ENCODE measurements around the gene KIRREL3.

KIRREL3 gene

GRCh38 chr11:126521196-126521595, 479.4 kb downstream of the KIRREL3 start:
- Mint-ChIP-seq H3K27me3 (peaks cover 3% of the 10 kb centered on the region), H3K9me3 (no peaks in the 10 kb centered on the region), H3K27ac (no peak overlapping the region), H3K36me3 (ENCODE audit: low read depth) (no peaks in the 10 kb centered on the region), H3K4me3 (no peak overlapping the region), H3K4me1 (ENCODE audit: low read depth) (no peaks in the 10 kb centered on the region)
- no peak for DNase-seq

- no peaks in the 10 kb centered on the region for H3K36me3 Mint-ChIP-seq (ENCODE audit: low read depth)
- H3K27ac Mint-ChIP-seq, result no peak overlapping the region
- H3K27me3 Mint-ChIP-seq, result peaks cover 4% of the 10 kb centered on the region
- no peaks in the 10 kb centered on the region for H3K9me3 Mint-ChIP-seq
- no peaks in the 10 kb centered on the region for H3K4me1 Mint-ChIP-seq (ENCODE audit: low read depth)
- no peak for DNase-seq
- H3K4me3 Mint-ChIP-seq, result no peak overlapping the region
These were observed 480.5 kb downstream of the KIRREL3 start for GRCh38 chr11:126519764-126520734.

GRCh38 chr11:126518972-126519690, 481.4 kb downstream of the KIRREL3 start:
- H3K9me3 Mint-ChIP-seq, result no peaks in the 10 kb centered on the region
- H3K27me3 Mint-ChIP-seq, result peaks cover 7% of the 10 kb centered on the region
- no peak overlapping the region for H3K4me3 Mint-ChIP-seq
- H3K27ac Mint-ChIP-seq, result no peak overlapping the region
- no peaks in the 10 kb centered on the region for H3K4me1 Mint-ChIP-seq (ENCODE audit: low read depth)
- H3K36me3 Mint-ChIP-seq (ENCODE audit: low read depth), result no peaks in the 10 kb centered on the region
- no peak for DNase-seq

- no peak overlapping the region for H3K4me3 Mint-ChIP-seq
- no peaks in the 10 kb centered on the region for H3K9me3 Mint-ChIP-seq
- H3K27me3 Mint-ChIP-seq, result peaks cover 14% of the 10 kb centered on the region
- no peak overlapping the region for H3K27ac Mint-ChIP-seq
- H3K36me3 Mint-ChIP-seq (ENCODE audit: low read depth), result no peaks in the 10 kb centered on the region
- DNase-seq, result no peak
- no peaks in the 10 kb centered on the region for H3K4me1 Mint-ChIP-seq (ENCODE audit: low read depth)
These were observed 482.2 kb downstream of the KIRREL3 start for GRCh38 chr11:126518071-126518971.

- H3K4me1 Mint-ChIP-seq (ENCODE audit: low read depth), result no peaks in the 10 kb centered on the region
- no peaks in the 10 kb centered on the region for H3K36me3 Mint-ChIP-seq (ENCODE audit: low read depth)
- no peak for DNase-seq
- peaks cover 26% of the 10 kb centered on the region for H3K27me3 Mint-ChIP-seq
- H3K27ac Mint-ChIP-seq, result no peak overlapping the region
- no peaks in the 10 kb centered on the region for H3K9me3 Mint-ChIP-seq
- H3K4me3 Mint-ChIP-seq, result no peak overlapping the region
These were observed 485.1 kb downstream of the KIRREL3 start for GRCh38 chr11:126515501-126515900.

GRCh38 chr11:126514061-126514693, 486.4 kb downstream of the KIRREL3 start:
- Mint-ChIP-seq H3K27me3 (peaks cover 30% of the 10 kb centered on the region), H3K4me1 (ENCODE audit: low read depth) (no peaks in the 10 kb centered on the region), H3K9me3 (no peaks in the 10 kb centered on the region), H3K27ac (no peak overlapping the region), H3K36me3 (ENCODE audit: low read depth) (no peaks in the 10 kb centered on the region), H3K4me3 (no peak overlapping the region)
- no peak for DNase-seq

- H3K27ac Mint-ChIP-seq, result no peak overlapping the region
These were observed 487.5 kb downstream of the KIRREL3 start for GRCh38 chr11:126512741-126513715.

GRCh38 chr11:126512251-126512650, 488.3 kb downstream of the KIRREL3 start:
- Mint-ChIP-seq H3K27me3 (peaks cover 31% of the 10 kb centered on the region), H3K4me3 (no peak overlapping the region), H3K9me3 (no peaks in the 10 kb centered on the region), H3K36me3 (ENCODE audit: low read depth) (no peaks in the 10 kb centered on the region), H3K4me1 (ENCODE audit: low read depth) (no peaks in the 10 kb centered on the region), H3K27ac (no peak overlapping the region)
- DNase-seq, result no peak

More at GRCh38 chr11:126512741-126513715, 487.5 kb downstream of the KIRREL3 start:
- no peaks in the 10 kb centered on the region for H3K9me3 Mint-ChIP-seq
- DNase-seq, result no peak
- no peaks in the 10 kb centered on the region for H3K4me1 Mint-ChIP-seq (ENCODE audit: low read depth)
- no peaks in the 10 kb centered on the region for H3K36me3 Mint-ChIP-seq (ENCODE audit: low read depth)
- H3K4me3 Mint-ChIP-seq, result no peak overlapping the region
- peaks cover 31% of the 10 kb centered on the region for H3K27me3 Mint-ChIP-seq

- no peak for DNase-seq
- Mint-ChIP-seq H3K27me3 (peaks cover 35% of the 10 kb centered on the region), H3K4me1 (ENCODE audit: low read depth) (no peaks in the 10 kb centered on the region), H3K4me3 (no peak overlapping the region), H3K27ac (no peak overlapping the region), H3K36me3 (ENCODE audit: low read depth) (no peaks in the 10 kb centered on the region), H3K9me3 (peaks cover 3% of the 10 kb centered on the region)
These were observed 489.0 kb downstream of the KIRREL3 start for GRCh38 chr11:126511475-126512115.

GRCh38 chr11:126510621-126511370, 489.8 kb downstream of the KIRREL3 start:
- Mint-ChIP-seq H3K27ac (no peak overlapping the region), H3K27me3 (peaks cover 35% of the 10 kb centered on the region), H3K4me1 (ENCODE audit: low read depth) (no peaks in the 10 kb centered on the region), H3K9me3 (peaks cover 3% of the 10 kb centered on the region), H3K4me3 (no peak overlapping the region), H3K36me3 (ENCODE audit: low read depth) (no peaks in the 10 kb centered on the region)
- no peak for DNase-seq

GRCh38 chr11:126507646-126508045, 492.9 kb downstream of the KIRREL3 start:
- Mint-ChIP-seq H3K27me3 (peaks cover 27% of the 10 kb centered on the region), H3K4me3 (no peak overlapping the region), H3K36me3 (ENCODE audit: low read depth) (no peaks in the 10 kb centered on the region)

GRCh38 chr11:126506789-126507188, 493.8 kb downstream of the KIRREL3 start:
- H3K4me3 Mint-ChIP-seq, result no peak overlapping the region
- H3K4me1 Mint-ChIP-seq (ENCODE audit: low read depth), result no peaks in the 10 kb centered on the region
- H3K36me3 Mint-ChIP-seq (ENCODE audit: low read depth), result no peaks in the 10 kb centered on the region
- H3K27ac Mint-ChIP-seq, result no peak overlapping the region
- H3K9me3 Mint-ChIP-seq, result peaks cover 5% of the 10 kb centered on the region
- DNase-seq, result no peak
- H3K27me3 Mint-ChIP-seq, result peaks cover 24% of the 10 kb centered on the region

More at GRCh38 chr11:126507646-126508045, 492.9 kb downstream of the KIRREL3 start:
- no peak for DNase-seq
- H3K27ac Mint-ChIP-seq, result no peak overlapping the region
- H3K4me1 Mint-ChIP-seq (ENCODE audit: low read depth), result no peaks in the 10 kb centered on the region
- peaks cover 5% of the 10 kb centered on the region for H3K9me3 Mint-ChIP-seq

Data from activated T-cell treated with anti-CD3 and anti-CD28 coated beads, Interleukin-2, amount 50 U/mL, for 24 hours (primary cell).